ENCODE results near the gene STK17B.

STK17B gene

GRCh38 chr2:196214156-196214555 lies 42.8 kb upstream of the STK17B start:
- H3F3A ChIP-seq (ENCODE audit: low read depth): peaks cover 6% of the 10 kb centered on the region; the same call in 1 of the 2 replicates
- no peak overlapping the region for H3K9ac ChIP-seq (ENCODE audit: low read depth, low read length, poor library complexity, severe bottlenecking)
- no peak for TF ChIP-seq CTCF (conservative IDR thresholded peaks at IDR 0.05; ENCODE audit: low read length)
- no peak for TF ChIP-seq EZH2phosphoT487 (IDR thresholded peaks at IDR 0.05; ENCODE audit: borderline replicate concordance)
- no peaks in the 10 kb centered on the region for H3K9me3 ChIP-seq (ENCODE audit: insufficient read depth, low read depth, low read length)
- H3K4me1 ChIP-seq (ENCODE audit: insufficient read depth, low read length, poor library complexity, severe bottlenecking): peaks cover 28% of the 10 kb centered on the region
- no peak overlapping the region for H3K4me3 ChIP-seq (ENCODE audit: low read length, poor library complexity, severe bottlenecking)
- H3K79me2 ChIP-seq (ENCODE audit: insufficient read depth, low read length): no peaks in the 10 kb centered on the region
- H2AFZ ChIP-seq (ENCODE audit: low read length): no peak overlapping the region
- no peaks in the 10 kb centered on the region for H3K9me2 ChIP-seq (replicated peaks; ENCODE audit: low read depth, low read length)
- no peaks in the 10 kb centered on the region for H4K20me1 ChIP-seq (ENCODE audit: insufficient read depth, low read length, poor library complexity, severe bottlenecking)
- no peaks in the 10 kb centered on the region for H3K36me3 ChIP-seq (ENCODE audit: insufficient read depth, low read length)
- H3K27me3 ChIP-seq (ENCODE audit: insufficient read depth, low read length, poor library complexity, severe bottlenecking): no peaks in the 10 kb centered on the region
- no peak overlapping the region for H3K4me2 ChIP-seq (ENCODE audit: low read depth, low read length, poor library complexity, severe bottlenecking)

- H3F3A ChIP-seq (ENCODE audit: low read depth): peaks cover 6% of the 10 kb centered on the region; the same call in 1 of the 2 replicates
- no peak overlapping the region for H3K4me3 ChIP-seq (ENCODE audit: low read length, poor library complexity, severe bottlenecking)
- H3K4me1 ChIP-seq (ENCODE audit: insufficient read depth, low read length, poor library complexity, severe bottlenecking): peaks cover 35% of the 10 kb centered on the region
- H3K27me3 ChIP-seq (ENCODE audit: insufficient read depth, low read length, poor library complexity, severe bottlenecking): no peaks in the 10 kb centered on the region
- no peak overlapping the region for H3K4me2 ChIP-seq (ENCODE audit: low read depth, low read length, poor library complexity, severe bottlenecking)
- no peak overlapping the region for H2AFZ ChIP-seq (ENCODE audit: low read length)
- H4K20me1 ChIP-seq (ENCODE audit: insufficient read depth, low read length, poor library complexity, severe bottlenecking): no peaks in the 10 kb centered on the region
- no peaks in the 10 kb centered on the region for H3K36me3 ChIP-seq (ENCODE audit: insufficient read depth, low read length)
- no peak for TF ChIP-seq EZH2phosphoT487 (IDR thresholded peaks at IDR 0.05; ENCODE audit: borderline replicate concordance)
- TF ChIP-seq CTCF (conservative IDR thresholded peaks at IDR 0.05; ENCODE audit: low read length): no peak
- no peak overlapping the region for H3K9ac ChIP-seq (ENCODE audit: low read depth, low read length, poor library complexity, severe bottlenecking)
- no peaks in the 10 kb centered on the region for H3K9me2 ChIP-seq (replicated peaks; ENCODE audit: low read depth, low read length)
- H3K79me2 ChIP-seq (ENCODE audit: insufficient read depth, low read length): no peaks in the 10 kb centered on the region
- no peaks in the 10 kb centered on the region for H3K9me3 ChIP-seq (ENCODE audit: insufficient read depth, low read depth, low read length)
Measured at GRCh38 chr2:196213252-196213980, 42.0 kb upstream of the STK17B start.

- no peaks in the 10 kb centered on the region for H3K9me2 ChIP-seq (replicated peaks; ENCODE audit: low read depth, low read length)
- TF ChIP-seq CTCF (conservative IDR thresholded peaks at IDR 0.05; ENCODE audit: low read length) (no peak), EZH2phosphoT487 (IDR thresholded peaks at IDR 0.05; ENCODE audit: borderline replicate concordance) (no peak)
- H3K4me3 ChIP-seq (ENCODE audit: low read length, poor library complexity, severe bottlenecking): no peak overlapping the region
- H3F3A ChIP-seq (ENCODE audit: low read depth): peaks cover 6% of the 10 kb centered on the region; the same call in 1 of the 2 replicates
- no peak overlapping the region for H2AFZ ChIP-seq (ENCODE audit: low read length)
- H3K36me3 ChIP-seq (ENCODE audit: insufficient read depth, low read length): no peaks in the 10 kb centered on the region
- no peaks in the 10 kb centered on the region for H3K27me3 ChIP-seq (ENCODE audit: insufficient read depth, low read length, poor library complexity, severe bottlenecking)
- no peaks in the 10 kb centered on the region for H4K20me1 ChIP-seq (ENCODE audit: insufficient read depth, low read length, poor library complexity, severe bottlenecking)
- no peaks in the 10 kb centered on the region for H3K9me3 ChIP-seq (ENCODE audit: insufficient read depth, low read depth, low read length)
- no peaks in the 10 kb centered on the region for H3K79me2 ChIP-seq (ENCODE audit: insufficient read depth, low read length)
- no peak overlapping the region for H3K9ac ChIP-seq (ENCODE audit: low read depth, low read length, poor library complexity, severe bottlenecking)
- peaks cover 38% of the 10 kb centered on the region for H3K4me1 ChIP-seq (ENCODE audit: insufficient read depth, low read length, poor library complexity, severe bottlenecking)
- H3K4me2 ChIP-seq (ENCODE audit: low read depth, low read length, poor library complexity, severe bottlenecking): peak overlapping the region; percentile 17
Measured at GRCh38 chr2:196208915-196209314, 37.5 kb upstream of the STK17B start.
